Effector CD4-positive, alpha-beta T cell (primary cell): ENCODE results near the gene NTN5.

Experiments
- DNase-seq: peaks from one replicate; pipeline ENCODE4 v3.0.0-alpha.2; 2020

NTN5 gene

GRCh38 chr19:48628486-48629296 lies 44.1 kb downstream of the NTN5 start:
- no peak for DNase-seq

GRCh38 chr19:48627865-48628314 lies 44.9 kb downstream of the NTN5 start:
- no peak for DNase-seq

GRCh38 chr19:48627201-48627864 lies 45.5 kb downstream of the NTN5 start:
- no peak for DNase-seq

- no peak for DNase-seq
Observed at GRCh38 chr19:48625891-48626327, 46.9 kb downstream of the NTN5 start.

GRCh38 chr19:48624791-48625723 lies 47.8 kb downstream of the NTN5 start:
- DNase-seq = no peak

GRCh38 chr19:48624067-48624594 lies 48.7 kb downstream of the NTN5 start:
- peak; percentile 89 for DNase-seq

GRCh38 chr19:48623556-48624066 lies 49.2 kb downstream of the NTN5 start:
- DNase-seq = no peak

GRCh38 chr19:48619692-48620585 lies 52.9 kb downstream of the NTN5 start:
- DNase-seq = no peak

- DNase-seq = peak; percentile 91
Observed at GRCh38 chr19:48618916-48619691, 53.7 kb downstream of the NTN5 start, which contains the start of the genes RPL18 and SPHK2. Gene RPL18 (minus strand): TSS chr19:48619178. CDS start chr19:48619143, 35 bp downstream. Gene SPHK2 (plus strand): TSS chr19:48619506. CDS start chr19:48620515, 1,009 bp downstream.

GRCh38 chr19:48618278-48618915 lies 54.4 kb downstream of the NTN5 start:
- no peak for DNase-seq

- DNase-seq = no peak
Observed at GRCh38 chr19:48617146-48617937, 55.5 kb downstream of the NTN5 start.

GRCh38 chr19:48616491-48617056 lies 56.2 kb downstream of the NTN5 start:
- no peak for DNase-seq

GRCh38 chr19:48616041-48616436 lies 56.8 kb downstream of the NTN5 start:
- DNase-seq = no peak

- DNase-seq = no peak
Observed at GRCh38 chr19:48615231-48616040, 57.4 kb downstream of the NTN5 start.

GRCh38 chr19:48614436-48615230 lies 58.2 kb downstream of the NTN5 start, which contains the start of gene FAM83E:
Gene FAM83E (minus strand): TSS chr19:48615076. CDS start chr19:48613372, 1,704 bp downstream.
- no peak for DNase-seq

GRCh38 chr19:48613852-48614435 lies 58.9 kb downstream of the NTN5 start:
- DNase-seq = no peak
